Tibial nerve (tissue), 4 donors: ENCODE data around the gene PAGE5. TPM values are rescaled to one million over a fixed set of nuclear protein-coding genes. Genes with fewer than 3 reads are reported as not detected.

Source experiments
- DNase-seq, 2 donors: peaks; one replicate each; pipeline ENCODE4 v3.0.0-alpha.2; 2019; ENCODE audit warnings: low spot score in 2 of 2
- H3K27ac ChIP-seq, 4 donors: fragments of 200-600 bp; sonication (generic) in 3 of 4; one replicate each; pipeline ENCODE4 v1.5.1; 2017 to 2019; ENCODE audit warnings: mild to moderate bottlenecking in 1 of 4
- H3K27me3 ChIP-seq, 2 donors: fragments of 200-600 bp; sonication (generic) in 1 of 2; one replicate each; pipeline versions ENCODE4 v1.5.1 to v1.6.0; 2017 to 2019
- H3K36me3 ChIP-seq, 3 donors: fragments of 200-600 bp; sonication (generic); one replicate each; pipeline ENCODE4 v1.5.1; 2018 to 2019
- H3K4me1 ChIP-seq, 4 donors: fragments of 200-600 bp; sonication (generic) in 3 of 4; one replicate each; pipeline ENCODE4 v1.5.1; 2017 to 2019
- H3K4me3 ChIP-seq, 4 donors: fragments of 200-600 bp; sonication (generic) in 3 of 4; one replicate each; pipeline ENCODE4 v1.5.1; 2017 to 2019; ENCODE audit warnings: mild to moderate bottlenecking in 1 of 4, moderate library complexity in 1 of 4
- H3K9me3 ChIP-seq, 4 donors: fragments of 200-600 bp; sonication (generic) in 3 of 4; one replicate each; pipeline ENCODE4 v1.5.1; 2017 to 2019
- CTCF ChIP-seq, 5 experiments: fragments of 200-600 bp in 3 of 5; fragments of 450-650 bp in 2 of 5; sonication (generic) in 3 of 5; IDR thresholded peaks; one replicate each; pipeline ENCODE4 v1.5.1; 2016 to 2019; ENCODE audit warnings: antibody characterized with exemption in 5 of 5, mild to moderate bottlenecking in 3 of 5, moderate library complexity in 2 of 5
- EP300 ChIP-seq, 2 donors: sonication (generic); formaldehyde crosslinking; IDR thresholded peaks; one replicate each; pipeline ENCODE4 v1.6.1; 2017; ENCODE audit warnings: antibody characterized with exemption in 2 of 2, mild to moderate bottlenecking in 1 of 2
- POLR2A ChIP-seq, 2 donors: fragments of 450-650 bp; IDR thresholded peaks; one replicate each; pipeline ENCODE4 v1.6.1; 2017; ENCODE audit warnings: antibody characterized with exemption in 2 of 2, mild to moderate bottlenecking in 2 of 2, moderate library complexity in 2 of 2
- WGBS, 2 donors: methylation state at CpG; one replicate each; pipeline ENCODE4 v1.1.5; 2018; 5-methylcytosine and 5-hydroxymethylcytosine counted together
- total RNA-seq, 4 donors: library from RNA; depleted of rRNA; stranded (reverse); fragments of >200 nt; gene quantifications; one replicate each; pipeline ENCODE4 v1.1.0, GENCODE V29; 2016

Gene PAGE5
- total RNA-seq, 4 donors from 2014 or later: not detected

- WGBS, 2 donors: 50 to 58% methylated on average over 6 of the region's 6 CpGs
Measured at GRCh38 chrX:55206162-55206941, 13.8 kb upstream of the PAGE5 start.

GRCh38 chrX:55210931-55211677, 9.0 kb upstream of the PAGE5 start:
- no peak for TF ChIP-seq CTCF (IDR thresholded peaks at IDR 0.05)
- no peak for TF ChIP-seq POLR2A (IDR thresholded peaks at IDR 0.05)
- TF ChIP-seq EP300 (IDR thresholded peaks at IDR 0.05): no peak
- H3K27me3 ChIP-seq: no peaks in the 10 kb centered on the region
- no peaks in the 10 kb centered on the region for H3K4me1 ChIP-seq
- no peaks in the 10 kb centered on the region for H3K36me3 ChIP-seq
- 71 to 85% methylated on average over 13 of the region's 13 CpGs for WGBS, 2 donors
- no peak overlapping the region for H3K4me3 ChIP-seq
- H3K9me3 ChIP-seq: no peaks in the 10 kb centered on the region
- no peak overlapping the region for H3K27ac ChIP-seq
- no peak for DNase-seq

More at GRCh38 chrX:55206162-55206941, 13.8 kb upstream of the PAGE5 start:
- Histone ChIP-seq H3K4me3 (no peak overlapping the region), H3K9me3 (no peaks in the 10 kb centered on the region), H3K36me3 (no peaks in the 10 kb centered on the region), H3K4me1 (no peaks in the 10 kb centered on the region), H3K27ac (no peak overlapping the region), H3K27me3 (no peaks in the 10 kb centered on the region)
- DNase-seq: no peak
- no peak for TF ChIP-seq EP300 (IDR thresholded peaks at IDR 0.05)
- no peak for TF ChIP-seq CTCF (IDR thresholded peaks at IDR 0.05)
- TF ChIP-seq POLR2A (IDR thresholded peaks at IDR 0.05): no peak

- H3K9me3 ChIP-seq: no peaks in the 10 kb centered on the region
- 69 to 80% methylated on average over 3 of the region's 3 CpGs for WGBS, 2 donors
- TF ChIP-seq CTCF (IDR thresholded peaks at IDR 0.05) (no peak), EP300 (IDR thresholded peaks at IDR 0.05) (no peak)
- no peaks in the 10 kb centered on the region for H3K36me3 ChIP-seq
- no peaks in the 10 kb centered on the region for H3K27me3 ChIP-seq
- DNase-seq: no peak
- H3K4me3 ChIP-seq: no peak overlapping the region
- H3K4me1 ChIP-seq: no peaks in the 10 kb centered on the region
- H3K27ac ChIP-seq: no peak overlapping the region
Measured at GRCh38 chrX:55213381-55213780, 6.8 kb upstream of the PAGE5 start.

GRCh38 chrX:55240788-55241340, 20.7 kb downstream of the PAGE5 start:
- DNase-seq: no peak
- Histone ChIP-seq H3K36me3 (no peaks in the 10 kb centered on the region), H3K4me1 (no peaks in the 10 kb centered on the region), H3K9me3 (peaks cover 0 to 11% (median 0%) of the 10 kb centered on the region in 4 donors), H3K27me3 (no peaks in the 10 kb centered on the region), H3K4me3 (no peak overlapping the region), H3K27ac (no peak overlapping the region)
- WGBS, 2 donors: 53 to 68% methylated on average over 5 to 6 of the region's 6 CpGs
- TF ChIP-seq POLR2A (IDR thresholded peaks at IDR 0.05) (no peak), EP300 (IDR thresholded peaks at IDR 0.05) (no peak), CTCF (IDR thresholded peaks at IDR 0.05) (no peak)

GRCh38 chrX:55253528-55253927, 33.4 kb downstream of the PAGE5 start:
- Histone ChIP-seq H3K36me3 (no peaks in the 10 kb centered on the region), H3K27ac (no peak overlapping the region), H3K27me3 (no peaks in the 10 kb centered on the region), H3K4me3 (no peak overlapping the region), H3K4me1 (no peaks in the 10 kb centered on the region), H3K9me3 (peaks cover 0 to 1% (median 0%) of the 10 kb centered on the region in 4 donors)
- TF ChIP-seq EP300 (IDR thresholded peaks at IDR 0.05): no peak
- no peak for TF ChIP-seq POLR2A (IDR thresholded peaks at IDR 0.05)
- no peak for TF ChIP-seq CTCF (IDR thresholded peaks at IDR 0.05)
- DNase-seq: no peak
